HEK293 (cell line): ENCODE data around the gene MTX2.

ENCODE experiments used
- CTCF ChIA-PET: fragments of 350-600 bp; formaldehyde crosslinking; extraction: SDS; loops from one replicate; lab custom pipeline; 2021; ENCODE audit warnings: antibody characterized with exemption; lab: Yijun Ruan, JAX
- POLR2A ChIA-PET: fragments of 300-600 bp; formaldehyde crosslinking; extraction: SDS; loops from one replicate; lab custom pipeline; 2020; ENCODE audit warnings: antibody characterized with exemption, inconsistent platforms; lab: Yijun Ruan, JAX
- H3K27ac ChIP-seq: fragments of 200-500 bp; sonication (Bioruptor generic); 2 replicates; pipeline ENCODE4 v1.5.1; 2014; ENCODE audit warnings: low read depth, low read length, control low read depth, inconsistent platforms; ENCODE audit errors: extremely low read depth
- H3K36me3 ChIP-seq, 2 experiments: fragments of 200-500 bp in 1 of 2; sonication (Bioruptor generic) in 1 of 2; 1 replicate in 1 of 2; 2 replicates in 1 of 2; pipeline ENCODE4 v1.5.1; 2014 to 2017; ENCODE audit warnings: inconsistent platforms in 2 of 2, low read length in 2 of 2; ENCODE audit not compliant: control insufficient read depth in 2 of 2, insufficient read depth in 1 of 2
- H3K4me1 ChIP-seq: fragments of 200-500 bp; sonication (Bioruptor generic); 2 replicates; pipeline ENCODE4 v1.5.1; 2014; ENCODE audit warnings: mild to moderate bottlenecking, low read length, inconsistent platforms; ENCODE audit not compliant: control insufficient read depth, insufficient read depth
- H3K4me3 ChIP-seq: 2 replicates; pipeline ENCODE4 v1.5.1; 2011; ENCODE audit warnings: low read depth, mild to moderate bottlenecking, control low read depth, low read length, moderate library complexity
- H3K9me3 ChIP-seq: fragments of 200-500 bp; sonication (Bioruptor generic); 2 replicates; pipeline ENCODE4 v1.5.1; 2014; ENCODE audit warnings: low read depth, low read length, inconsistent platforms; ENCODE audit not compliant: control insufficient read depth, insufficient read depth
- BCL11A ChIP-seq: fragments of 450-650 bp; formaldehyde crosslinking; IDR thresholded peaks from 2 replicates; pipeline ENCODE4 v1.5.1; 2016; ENCODE audit warnings: low read depth, missing biosample characterization, missing genetic modification characterization
- HOXC10 ChIP-seq: sonication (generic); formaldehyde crosslinking; IDR thresholded peaks from 2 replicates; pipeline ENCODE4 v1.8.1; 2023; ENCODE audit warnings: mild to moderate bottlenecking, missing genetic modification reagents
- MEIS1 ChIP-seq: sonication (generic); formaldehyde crosslinking; IDR thresholded peaks from 2 replicates; pipeline ENCODE4 v1.8.1; 2022; ENCODE audit warnings: missing genetic modification reagents, mild to moderate bottlenecking, borderline replicate concordance
- OSR2 ChIP-seq: fragments of 450-650 bp; formaldehyde crosslinking; IDR thresholded peaks from 2 replicates; pipeline ENCODE4 v1.5.1; 2016; ENCODE audit warnings: missing biosample characterization, missing genetic modification characterization
- SALL2 ChIP-seq: fragments of 450-650 bp; formaldehyde crosslinking; IDR thresholded peaks from 2 replicates; pipeline ENCODE4 v1.5.0; 2017; ENCODE audit warnings: missing biosample characterization, mild to moderate bottlenecking, missing genetic modification characterization, borderline replicate concordance
- SP3 ChIP-seq: fragments of 450-650 bp; formaldehyde crosslinking; IDR thresholded peaks from 2 replicates; pipeline ENCODE4 v1.5.1; 2016; ENCODE audit warnings: missing biosample characterization, missing genetic modification characterization
- ZBTB1 ChIP-seq: fragments of 450-650 bp; formaldehyde crosslinking; IDR thresholded peaks from 2 replicates; pipeline ENCODE4 v1.5.1; 2016; ENCODE audit warnings: missing biosample characterization, missing genetic modification characterization
- ZBTB20 ChIP-seq: fragments of 450-650 bp; formaldehyde crosslinking; IDR thresholded peaks from 2 replicates; pipeline ENCODE4 v1.5.1; 2016; ENCODE audit warnings: missing biosample characterization, missing genetic modification characterization
- ZBTB48 ChIP-seq: fragments of 450-650 bp; formaldehyde crosslinking; IDR thresholded peaks from 2 replicates; pipeline ENCODE4 v1.5.1; 2016; ENCODE audit warnings: missing biosample characterization, missing genetic modification characterization
- ZBTB6 ChIP-seq: fragments of 450-650 bp; formaldehyde crosslinking; IDR thresholded peaks from 2 replicates; pipeline ENCODE4 v1.5.1; 2017; ENCODE audit warnings: missing biosample characterization, missing genetic modification characterization
- ZNF23 ChIP-seq: fragments of 450-650 bp; formaldehyde crosslinking; IDR thresholded peaks from 2 replicates; pipeline ENCODE4 v1.5.1; 2016; ENCODE audit warnings: missing biosample characterization, missing genetic modification characterization, borderline replicate concordance
- ZNF280D ChIP-seq: fragments of 450-650 bp; formaldehyde crosslinking; IDR thresholded peaks from 2 replicates; pipeline ENCODE4 v1.5.1; 2016; ENCODE audit warnings: missing biosample characterization, missing genetic modification characterization
- ZNF473 ChIP-seq: fragments of 450-650 bp; formaldehyde crosslinking; IDR thresholded peaks from 2 replicates; pipeline ENCODE4 v1.5.1; 2017; ENCODE audit warnings: missing biosample characterization, missing genetic modification characterization
- ZNF488 ChIP-seq: fragments of 450-650 bp; formaldehyde crosslinking; IDR thresholded peaks from 2 replicates; pipeline ENCODE4 v1.5.1; 2016; ENCODE audit warnings: missing biosample characterization, missing genetic modification characterization
- ZNF510 ChIP-seq: fragments of 450-650 bp; formaldehyde crosslinking; IDR thresholded peaks from 2 replicates; pipeline ENCODE4 v1.5.1; 2018; ENCODE audit warnings: mild to moderate bottlenecking, missing genetic modification characterization, missing biosample characterization; ENCODE audit not compliant: insufficient replicate concordance
- ZNF514 ChIP-seq: fragments of 450-650 bp; formaldehyde crosslinking; IDR thresholded peaks from 2 replicates; pipeline ENCODE4 v1.5.1; 2016; ENCODE audit warnings: missing biosample characterization, missing genetic modification characterization
- ZNF621 ChIP-seq: fragments of 450-650 bp; formaldehyde crosslinking; IDR thresholded peaks from 2 replicates; pipeline ENCODE4 v1.5.1; 2017; ENCODE audit warnings: missing biosample characterization, missing genetic modification characterization
- ZNF626 ChIP-seq: fragments of 450-650 bp; sonication (Bioruptor Pico); formaldehyde crosslinking; IDR thresholded peaks from 2 replicates; pipeline ENCODE4 v1.5.1; 2018; ENCODE audit warnings: missing biosample characterization, missing genetic modification characterization, inconsistent platforms
- ZNF670 ChIP-seq: fragments of 450-650 bp; formaldehyde crosslinking; IDR thresholded peaks from 2 replicates; pipeline ENCODE4 v1.5.1; 2016; ENCODE audit warnings: missing biosample characterization, missing genetic modification characterization, low read depth
- ZNF768 ChIP-seq: fragments of 450-650 bp; formaldehyde crosslinking; IDR thresholded peaks from 2 replicates; pipeline ENCODE4 v1.5.1; 2018; ENCODE audit warnings: missing biosample characterization, mild to moderate bottlenecking, missing genetic modification characterization
- ZNF791 ChIP-seq: fragments of 450-650 bp; formaldehyde crosslinking; IDR thresholded peaks from 2 replicates; pipeline ENCODE4 v1.5.1; 2016; ENCODE audit warnings: missing biosample characterization, missing genetic modification characterization
- ZSCAN16 ChIP-seq: fragments of 450-650 bp; formaldehyde crosslinking; IDR thresholded peaks from 2 replicates; pipeline ENCODE4 v1.5.1; 2016; ENCODE audit warnings: missing biosample characterization, missing genetic modification characterization
- ZSCAN30 ChIP-seq: fragments of 450-650 bp; IDR thresholded peaks from 2 replicates; pipeline ENCODE4 v1.5.1; 2018; ENCODE audit warnings: missing biosample characterization, mild to moderate bottlenecking, missing genetic modification characterization, moderate library complexity
- TF ChIP-seq, protein P1 (sequence below): fragments of 450-650 bp; formaldehyde crosslinking; IDR thresholded peaks from 2 replicates; pipeline ENCODE4 v1.5.1; 2016; ENCODE audit warnings: missing biosample characterization, missing genetic modification characterization
- TF ChIP-seq, protein P2 (sequence below): fragments of 450-650 bp; formaldehyde crosslinking; IDR thresholded peaks from 2 replicates; pipeline ENCODE4 v1.5.1; 2016; ENCODE audit warnings: missing biosample characterization, missing genetic modification characterization

The MTX2 gene

GRCh38 chr2:176325732-176326131 is 56.5 kb downstream of the MTX2 start:
- Histone ChIP-seq H3K9me3 (no peaks in the 10 kb centered on the region), H3K4me1 (no peaks in the 10 kb centered on the region), H3K36me3 (peaks cover 3 to 6% of the 10 kb centered on the region in 2 experiments; a peak in 2 of 3 replicates)
- no peak for TF ChIP-seq OSR2
- TF ChIP-seq ZNF510 (tag by site-specific recombination) = no peak
- 0 out of 2 replicates have a peak, but pooled peaks have one; percentile 11 for TF ChIP-seq ZSCAN30
- no peak for TF ChIP-seq ZBTB1 (tag by site-specific recombination)
- TF ChIP-seq ZBTB20 (tag by site-specific recombination) = no peak
- TF ChIP-seq MEIS1 (CRISPR knock-in tag) = no peak
- TF ChIP-seq, protein P1, sequence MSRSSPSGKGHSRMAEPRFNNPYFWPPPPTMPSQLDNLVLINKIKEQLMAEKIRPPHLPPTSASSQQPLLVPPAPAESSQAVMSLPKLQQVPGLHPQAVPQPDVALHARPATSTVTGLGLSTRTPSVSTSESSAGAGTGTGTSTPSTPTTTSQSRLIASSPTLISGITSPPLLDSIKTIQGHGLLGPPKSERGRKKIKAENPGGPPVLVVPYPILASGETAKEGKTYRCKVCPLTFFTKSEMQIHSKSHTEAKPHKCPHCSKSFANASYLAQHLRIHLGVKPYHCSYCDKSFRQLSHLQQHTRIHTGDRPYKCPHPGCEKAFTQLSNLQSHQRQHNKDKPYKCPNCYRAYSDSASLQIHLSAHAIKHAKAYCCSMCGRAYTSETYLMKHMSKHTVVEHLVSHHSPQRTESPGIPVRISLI (tag by site-specific recombination) = no peak
- TF ChIP-seq, all 188 proteins: peak for 1
- ChIA-PET POLR2A (no interaction called here), CTCF (no interaction called here)
- H3K27ac ChIP-seq = no peak overlapping the region
- H3K4me3 ChIP-seq = no peak overlapping the region

DNA sequence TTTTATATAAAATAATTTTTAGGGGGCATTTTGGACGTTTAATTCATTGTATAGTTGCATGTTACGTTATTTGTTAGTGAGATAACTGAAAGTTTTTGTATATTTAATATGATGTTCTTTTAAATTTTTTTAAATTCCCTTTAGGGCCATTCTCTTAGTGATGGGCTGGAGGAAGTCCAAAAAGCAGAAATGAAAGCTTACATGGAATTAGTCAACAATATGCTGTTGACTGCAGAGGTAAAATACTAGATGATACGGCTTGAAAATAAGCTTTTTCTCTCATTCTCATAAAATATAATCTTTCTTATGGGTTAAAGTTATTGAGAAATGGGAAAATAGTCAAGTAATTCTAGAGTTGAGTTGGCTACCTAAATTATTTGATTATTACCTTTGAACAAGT is 58.9 kb downstream of the MTX2 start:
- CTCF ChIA-PET = no interaction called here

DNA sequence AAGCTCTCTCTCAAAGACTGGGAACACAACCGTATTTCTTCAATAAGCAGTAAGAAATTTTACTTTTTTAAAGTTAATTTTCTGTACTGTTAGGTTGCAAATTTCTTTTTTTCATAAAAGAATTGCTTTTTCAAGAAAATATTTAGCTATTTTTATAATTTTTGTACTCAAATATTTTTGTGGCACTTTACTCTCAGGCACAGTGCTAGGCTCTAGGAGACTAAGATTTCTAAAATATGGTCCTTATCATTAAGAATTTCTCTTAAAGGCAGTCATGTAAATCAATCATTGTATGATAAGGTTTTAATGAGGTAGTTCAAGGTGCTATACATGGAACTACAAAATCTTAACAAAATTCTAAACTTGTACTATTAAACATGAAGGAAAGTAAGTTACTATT is 61.4 kb downstream of the MTX2 start:
- Histone ChIP-seq H3K4me3 (no peak overlapping the region), H3K9me3 (no peaks in the 10 kb centered on the region), H3K4me1 (no peaks in the 10 kb centered on the region), H3K36me3 (peaks cover 3 to 9% of the 10 kb centered on the region in 2 experiments; a peak in 2 of 3 replicates), H3K27ac (no peak overlapping the region)
- ChIA-PET POLR2A (no interaction called here), CTCF (interaction anchor here (0.7 kb wide), 1 partner anchor 10 kb away, joined by 3 read pairs; no protein-coding TSS in a partner anchor)
- TF ChIP-seq HOXC10 (CRISPR knock-in tag) (no peak), ZNF768 (no peak), ZNF280D (tag by site-specific recombination) (no peak), ZNF473 (tag by site-specific recombination) (no peak), ZNF626 (no peak), ZSCAN16 (tag by site-specific recombination) (no peak), SALL2 (tag by site-specific recombination) (no peak), ZNF488 (tag by site-specific recombination) (no peak)
- TF ChIP-seq, protein P2, sequence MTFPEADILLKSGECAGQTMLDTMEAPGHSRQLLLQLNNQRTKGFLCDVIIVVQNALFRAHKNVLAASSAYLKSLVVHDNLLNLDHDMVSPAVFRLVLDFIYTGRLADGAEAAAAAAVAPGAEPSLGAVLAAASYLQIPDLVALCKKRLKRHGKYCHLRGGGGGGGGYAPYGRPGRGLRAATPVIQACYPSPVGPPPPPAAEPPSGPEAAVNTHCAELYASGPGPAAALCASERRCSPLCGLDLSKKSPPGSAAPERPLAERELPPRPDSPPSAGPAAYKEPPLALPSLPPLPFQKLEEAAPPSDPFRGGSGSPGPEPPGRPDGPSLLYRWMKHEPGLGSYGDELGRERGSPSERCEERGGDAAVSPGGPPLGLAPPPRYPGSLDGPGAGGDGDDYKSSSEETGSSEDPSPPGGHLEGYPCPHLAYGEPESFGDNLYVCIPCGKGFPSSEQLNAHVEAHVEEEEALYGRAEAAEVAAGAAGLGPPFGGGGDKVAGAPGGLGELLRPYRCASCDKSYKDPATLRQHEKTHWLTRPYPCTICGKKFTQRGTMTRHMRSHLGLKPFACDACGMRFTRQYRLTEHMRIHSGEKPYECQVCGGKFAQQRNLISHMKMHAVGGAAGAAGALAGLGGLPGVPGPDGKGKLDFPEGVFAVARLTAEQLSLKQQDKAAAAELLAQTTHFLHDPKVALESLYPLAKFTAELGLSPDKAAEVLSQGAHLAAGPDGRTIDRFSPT (tag by site-specific recombination) = no peak

More for the DNA sequence above, 58.9 kb downstream of the MTX2 start:
- Histone ChIP-seq H3K36me3 (peaks cover 3 to 9% of the 10 kb centered on the region in 2 experiments; a peak in 2 of 3 replicates), H3K27ac (no peak overlapping the region), H3K9me3 (no peaks in the 10 kb centered on the region), H3K4me3 (no peak overlapping the region), H3K4me1 (no peaks in the 10 kb centered on the region)
- POLR2A ChIA-PET = no interaction called here
- TF ChIP-seq ZBTB48 (tag by site-specific recombination) (no peak), ZNF23 (no peak), BCL11A (no peak), ZNF514 (tag by site-specific recombination) (no peak), ZBTB6 (tag by site-specific recombination) (no peak), ZNF791 (no peak), ZNF670 (tag by site-specific recombination) (no peak), ZNF621 (tag by site-specific recombination) (no peak), SP3 (no peak), ZSCAN30 (no peak)
